Endometrial microvascular endothelial cells (primary cell): ENCODE data around the gene LIN7B. TPM values are rescaled to one million over a fixed set of nuclear protein-coding genes. Genes with fewer than 3 reads are reported as not detected.
"Not testable (repeated sequence)": the region's sequence is repeated elsewhere in the genome, so short reads cannot be mapped to it uniquely, and the experiment has no call there.

ENCODE experiments used
- in situ Hi-C: cut with HindIII; loops from 2 replicates; pipeline ENCODE4 v1.10.0; 2017; ENCODE audit warnings: low sequenced_read_pairs, low pct_unique_long_range_greater_than_20kb; ENCODE audit errors: inconsistent ontology term
- total RNA-seq: library from RNA; depleted of rRNA; stranded (reverse); fragments of >200 nt; gene quantifications from one replicate; pipeline ENCODE4 v1.2.3, GENCODE V29; 2015; ENCODE audit errors: inconsistent ontology term

LIN7B gene
- total RNA-seq, 1 donor from 2014 or later, result 0.74 TPM

DNA sequence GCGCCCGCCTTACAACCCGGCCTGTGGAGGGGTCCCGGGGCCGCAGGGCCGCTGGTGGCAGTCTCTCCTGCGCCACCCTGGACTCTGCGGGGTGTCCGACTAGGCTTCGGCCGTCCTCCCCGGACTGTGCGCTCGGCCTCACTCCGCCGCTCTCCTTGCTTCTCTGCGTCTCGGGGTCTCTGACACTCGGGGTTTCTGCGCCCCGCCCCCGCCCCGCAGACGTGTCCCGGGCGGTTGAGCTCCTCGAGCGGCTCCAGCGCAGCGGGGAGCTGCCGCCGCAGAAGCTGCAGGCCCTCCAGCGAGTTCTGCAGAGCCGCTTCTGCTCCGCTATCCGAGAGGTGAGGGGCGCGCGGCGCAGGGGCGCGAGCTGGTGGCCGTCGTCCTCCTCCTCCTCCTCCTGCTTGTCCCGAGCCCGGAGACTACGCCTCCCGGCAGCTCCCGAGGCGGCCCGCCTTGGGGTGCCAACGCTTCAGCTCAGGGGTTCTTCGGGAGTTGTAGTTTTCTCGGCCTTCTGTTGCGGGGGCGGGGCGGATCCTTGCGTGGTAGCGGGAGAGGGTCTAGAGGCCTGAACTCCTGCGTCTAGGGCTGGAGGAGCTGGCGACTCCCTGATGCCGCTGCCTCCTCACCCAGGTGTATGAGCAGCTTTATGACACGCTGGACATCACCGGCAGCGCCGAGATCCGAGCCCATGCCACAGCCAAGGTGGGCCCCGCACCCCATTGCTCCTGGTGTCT lies 627 bp downstream of the LIN7B start:
- in situ Hi-C loops, result no loop called here

DNA sequence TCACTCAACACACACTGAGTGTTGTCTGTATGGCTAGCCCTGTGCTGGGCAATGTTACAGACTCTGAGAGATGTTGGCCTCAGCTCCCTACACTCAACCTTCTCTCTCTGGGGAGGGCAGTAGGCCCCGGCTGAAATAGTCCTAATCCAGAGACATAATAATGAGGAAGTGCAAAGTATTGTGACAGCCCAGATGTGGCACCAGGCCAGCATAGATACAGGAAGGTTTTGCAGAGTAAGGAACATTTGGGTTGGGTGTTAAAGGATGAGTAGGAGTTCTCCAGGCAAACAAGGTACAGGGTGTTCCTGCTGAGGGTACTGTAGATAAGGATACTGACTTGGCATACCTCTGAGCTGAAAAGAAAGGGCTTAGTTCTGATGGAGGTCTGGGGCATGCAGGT lies 2.4 kb downstream of the LIN7B start:
- in situ Hi-C loops, result no loop called here

DNA sequence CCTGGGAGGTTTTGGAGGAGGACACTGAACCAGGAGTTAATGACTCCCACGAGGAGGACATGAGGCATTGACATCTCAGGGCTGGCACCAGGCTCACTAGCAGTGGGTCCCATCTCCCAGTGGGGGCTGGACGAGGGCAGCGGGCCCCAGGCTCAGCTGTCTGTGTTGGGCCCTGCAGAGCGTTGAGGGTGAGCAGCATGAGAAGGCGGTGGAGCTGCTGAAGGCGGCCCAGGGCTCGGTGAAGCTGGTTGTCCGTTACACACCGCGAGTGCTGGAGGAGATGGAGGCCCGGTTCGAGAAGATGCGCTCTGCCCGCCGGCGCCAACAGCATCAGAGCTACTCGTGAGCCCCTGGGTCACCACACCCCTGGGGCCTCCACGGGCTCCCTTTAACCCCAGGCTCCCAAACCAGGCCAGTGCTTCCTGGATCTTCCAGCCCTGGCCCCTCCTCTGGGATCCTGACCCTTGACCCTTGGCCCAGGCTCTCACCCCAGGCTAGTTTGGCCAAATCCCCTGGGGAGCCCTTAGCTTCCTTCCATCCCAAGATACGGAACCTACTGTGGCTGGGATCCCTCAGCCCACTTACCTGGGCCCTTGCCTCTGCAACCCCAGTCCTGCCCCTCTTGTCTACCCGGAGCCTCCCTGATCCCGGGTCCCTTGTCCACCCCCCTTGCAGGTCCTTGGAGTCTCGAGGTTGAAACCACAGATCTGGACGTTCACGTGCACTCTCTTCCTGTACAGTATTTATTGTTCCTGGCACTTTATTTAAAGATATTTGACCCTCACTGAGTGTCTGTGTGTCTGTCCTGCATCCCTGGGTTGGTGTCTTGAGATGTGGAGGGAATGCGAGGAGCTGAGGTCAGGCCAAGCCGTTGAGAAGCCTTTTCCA lies 3.8 kb downstream of the LIN7B start:
- in situ Hi-C loops, result no loop called here

DNA sequence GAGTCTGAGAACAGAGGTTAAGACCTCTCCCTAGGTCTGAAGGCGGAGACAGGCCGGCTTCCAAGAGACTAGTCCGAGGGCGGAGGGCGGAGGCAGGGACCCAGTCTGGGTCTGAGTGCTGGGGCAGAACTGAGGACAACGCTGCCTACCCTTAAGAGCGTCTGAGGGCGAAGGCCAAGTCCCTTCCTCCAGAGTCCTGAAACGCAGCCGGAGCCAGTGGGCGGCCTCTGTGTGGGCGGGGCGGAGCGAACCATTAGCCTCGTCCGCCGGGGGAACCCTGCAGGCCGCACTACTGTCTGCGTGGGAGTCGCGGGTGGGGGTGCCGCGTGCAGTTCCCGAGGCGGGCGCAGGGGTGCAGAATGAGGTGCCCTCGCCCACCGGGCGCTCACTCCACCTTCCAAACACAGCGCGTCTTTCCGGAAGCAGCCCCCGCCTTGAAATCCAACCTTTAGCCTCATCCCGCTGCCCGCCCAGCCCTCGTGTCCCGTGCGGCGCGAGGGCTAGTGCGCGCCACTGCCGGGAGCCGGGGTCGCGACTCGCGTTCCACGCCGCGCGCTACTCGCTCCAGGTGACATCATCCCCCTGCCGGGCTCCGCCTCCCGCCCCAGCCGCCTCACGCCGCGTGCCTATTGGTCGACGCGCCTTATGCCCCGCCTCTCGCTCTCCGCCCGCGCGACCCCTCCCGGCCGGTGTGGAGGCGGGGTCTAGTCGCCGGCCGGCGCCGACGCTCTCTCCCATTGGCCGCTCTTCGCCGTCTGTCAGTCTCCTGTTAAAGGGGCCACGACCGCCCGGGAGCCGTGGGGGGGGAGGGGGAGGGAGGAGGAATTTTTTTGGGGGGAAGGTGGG lies 4.6 kb downstream of the LIN7B start, which contains the start of gene C19orf73:
C19orf73 (minus strand) TSS at position 579 of the 846 bp plus-strand sequence; CDS start at position 458, 121 bp downstream.
- in situ Hi-C loops, result no loop called here

DNA sequence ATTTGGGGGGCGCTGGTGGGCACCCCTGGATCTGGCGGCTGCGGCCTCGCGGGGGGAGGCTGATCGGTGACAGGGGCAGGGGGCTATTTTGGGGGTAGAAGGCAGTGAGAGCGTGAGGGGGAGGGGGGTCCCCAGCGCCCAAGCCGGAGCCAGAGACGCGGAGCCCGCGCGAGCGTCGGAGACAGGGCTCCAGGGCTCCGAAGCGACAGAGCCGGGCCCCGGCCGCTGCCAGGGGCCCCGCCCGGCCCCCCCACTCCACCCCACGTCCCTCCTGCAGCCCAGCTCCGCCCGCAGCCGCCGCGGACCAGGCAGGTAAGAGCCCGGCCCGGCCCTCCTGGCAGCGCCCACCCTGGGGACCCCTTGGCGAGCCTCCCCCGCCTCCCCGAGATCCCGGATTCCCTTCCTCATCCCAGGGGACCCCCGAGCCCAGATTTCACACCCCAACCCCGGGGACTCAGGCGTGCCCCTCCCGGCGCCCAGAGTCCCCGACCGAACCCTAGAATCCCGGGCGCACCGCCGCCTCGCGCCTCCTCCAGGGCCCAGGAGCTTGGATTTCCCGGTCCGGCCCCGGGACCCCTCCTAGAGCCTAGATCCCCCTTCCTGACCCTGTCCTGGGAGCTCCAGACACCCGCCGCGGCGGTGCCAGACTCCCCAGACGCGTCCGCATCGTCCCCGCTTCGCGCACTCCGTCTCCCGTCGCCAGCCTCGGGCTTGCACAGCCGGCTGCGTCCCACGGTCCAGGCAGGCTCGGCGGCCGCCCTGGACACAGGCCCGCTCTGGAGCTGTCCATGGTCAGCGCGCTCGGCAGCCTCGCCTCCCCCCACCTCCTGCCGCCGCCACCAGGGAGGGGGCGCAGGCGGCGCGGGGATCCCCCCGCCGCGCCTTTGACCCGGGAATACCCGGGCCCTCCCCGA lies 5.5 kb downstream of the LIN7B start, which contains the start of gene PPFIA3:
PPFIA3 (plus strand) TSS at position 134 of the 914 bp plus-strand sequence. CDS start 8,330 bp downstream, outside the sequence.
- in situ Hi-C loops, result no loop called here

DNA sequence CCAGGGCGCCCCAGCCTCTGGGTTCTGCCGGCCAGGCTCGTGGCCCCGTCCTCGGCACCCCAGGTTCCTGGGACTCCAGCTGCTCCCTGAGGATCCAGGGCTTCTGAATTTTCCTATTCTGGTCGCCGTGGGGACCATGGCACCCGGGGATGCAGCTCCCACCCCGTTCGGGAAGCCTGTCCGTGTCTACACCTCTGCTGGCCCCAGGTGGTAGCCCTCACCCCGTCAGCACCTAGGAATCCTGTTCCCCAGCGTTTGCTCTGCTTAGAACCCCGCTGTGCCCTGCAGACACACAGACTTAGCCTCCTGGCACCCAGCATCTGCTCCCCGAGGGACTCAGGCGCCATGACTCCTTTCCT lies 6.1 kb downstream of the LIN7B start:
- in situ Hi-C loops, result no loop called here

DNA sequence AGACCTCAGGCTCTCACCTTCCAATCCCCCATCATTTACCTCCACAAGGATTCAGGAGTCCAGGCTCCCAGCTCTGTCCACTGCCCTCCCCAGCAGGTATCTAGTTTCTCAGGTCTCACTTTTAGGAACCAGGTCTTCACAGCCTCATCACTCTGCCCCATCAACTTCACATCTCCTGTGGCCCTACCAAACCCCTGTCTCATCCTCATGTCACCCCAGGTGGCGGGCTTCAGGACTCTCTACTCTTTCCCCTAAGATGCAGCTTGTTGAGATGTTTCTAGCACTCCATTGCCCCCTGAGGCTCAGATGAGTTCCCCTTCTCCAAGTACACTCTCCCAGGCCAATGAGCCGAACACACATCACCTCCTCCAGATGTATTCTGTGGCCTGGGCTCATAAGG lies 6.7 kb downstream of the LIN7B start:
- in situ Hi-C loops, result no loop called here

DNA sequence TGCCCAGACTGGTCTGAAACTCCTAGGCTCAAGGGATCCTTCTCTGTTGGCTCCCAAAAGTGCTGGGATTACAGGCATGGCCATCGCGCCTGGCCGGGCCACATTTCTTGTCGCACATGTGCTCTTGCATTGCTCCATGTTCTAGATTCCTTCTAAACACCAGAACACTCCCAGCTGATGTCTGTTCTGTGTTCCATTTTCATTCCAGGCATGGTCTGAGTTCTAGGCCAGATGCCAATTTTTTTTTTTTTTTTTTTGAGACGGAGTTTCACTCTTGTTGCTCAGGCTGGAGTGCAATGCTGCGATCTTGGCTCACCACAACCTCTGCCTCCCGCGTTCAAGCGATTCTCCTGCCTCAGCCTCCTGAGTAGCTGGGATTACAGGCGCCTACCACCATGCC lies 7.7 kb downstream of the LIN7B start:
- in situ Hi-C loops, result not testable (repeated sequence)

DNA sequence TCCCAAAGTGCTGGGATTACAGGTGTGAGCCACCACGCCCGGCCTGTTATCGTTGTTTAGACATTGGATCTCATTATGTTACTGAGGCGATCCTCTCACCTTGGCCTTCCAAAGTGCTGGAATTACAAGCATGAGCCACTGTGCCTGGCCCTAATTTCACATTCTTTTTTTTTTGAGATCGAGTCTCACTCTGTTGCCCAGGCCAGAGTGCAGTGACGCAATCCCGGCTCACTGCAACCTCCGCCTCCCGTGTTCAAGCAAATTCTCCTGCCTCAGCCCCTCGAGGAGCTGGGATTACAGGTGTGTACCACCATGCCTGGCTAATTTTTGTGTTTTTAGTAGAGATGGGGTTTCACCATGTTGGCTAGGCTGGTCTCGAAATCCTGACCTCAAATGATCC lies 9.1 kb downstream of the LIN7B start:
- in situ Hi-C loops, result not testable (repeated sequence)

DNA sequence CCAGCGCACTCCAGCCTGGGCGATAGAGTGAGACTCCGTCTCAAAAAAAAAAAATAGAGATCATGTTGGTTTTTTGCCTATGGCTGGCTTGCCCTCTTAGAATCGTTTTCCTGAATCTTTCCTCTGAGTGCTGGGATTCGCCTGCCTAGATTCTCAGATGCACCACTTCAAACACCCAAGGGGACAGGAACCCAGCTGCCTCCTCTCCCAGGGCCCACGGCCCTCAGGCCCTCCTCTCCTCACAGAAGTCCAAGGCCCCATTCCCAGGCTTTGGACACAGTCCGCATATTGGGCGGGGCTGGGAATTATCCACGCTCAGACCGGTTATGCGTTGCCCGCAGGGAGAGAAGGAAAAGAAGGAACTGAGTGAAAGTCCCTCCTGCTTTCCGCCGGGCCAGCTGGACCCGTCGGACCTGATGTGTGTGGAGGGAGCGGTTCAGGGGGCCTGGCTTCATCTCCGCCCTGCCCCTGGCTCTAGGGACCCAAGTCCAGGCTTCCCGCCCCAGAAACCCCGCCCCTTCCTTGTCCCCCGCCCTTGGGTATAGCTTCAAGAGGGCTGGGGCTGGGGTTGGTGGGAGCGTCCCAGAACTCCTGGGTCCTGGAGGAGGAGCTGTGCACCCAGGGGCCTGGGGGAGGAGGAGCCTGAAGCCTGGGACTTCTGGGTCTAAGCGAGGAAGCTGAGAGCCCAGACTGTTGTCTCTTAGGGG lies 11.0 kb downstream of the LIN7B start:
- in situ Hi-C loops, result no loop called here

DNA sequence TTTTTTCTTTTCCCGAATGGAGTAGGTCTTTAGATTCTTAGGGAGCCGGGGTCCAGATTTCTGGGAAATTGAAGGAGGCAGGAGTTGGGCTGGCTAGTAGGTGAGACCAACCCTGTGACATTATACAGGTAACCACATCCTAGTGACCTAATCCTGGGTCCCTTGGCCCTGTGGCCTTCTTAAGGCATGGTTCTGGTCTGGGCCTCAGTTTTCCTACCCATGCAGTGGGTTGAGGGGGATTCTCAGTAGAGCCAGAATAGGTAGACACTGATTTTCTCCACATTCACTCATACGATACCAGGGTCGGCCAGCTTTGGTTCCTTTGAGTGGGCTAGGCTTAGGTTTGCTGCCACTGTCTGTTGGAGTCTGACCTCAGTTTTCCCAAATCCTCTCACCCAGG lies 12.4 kb downstream of the LIN7B start:
- in situ Hi-C loops, result no loop called here

DNA sequence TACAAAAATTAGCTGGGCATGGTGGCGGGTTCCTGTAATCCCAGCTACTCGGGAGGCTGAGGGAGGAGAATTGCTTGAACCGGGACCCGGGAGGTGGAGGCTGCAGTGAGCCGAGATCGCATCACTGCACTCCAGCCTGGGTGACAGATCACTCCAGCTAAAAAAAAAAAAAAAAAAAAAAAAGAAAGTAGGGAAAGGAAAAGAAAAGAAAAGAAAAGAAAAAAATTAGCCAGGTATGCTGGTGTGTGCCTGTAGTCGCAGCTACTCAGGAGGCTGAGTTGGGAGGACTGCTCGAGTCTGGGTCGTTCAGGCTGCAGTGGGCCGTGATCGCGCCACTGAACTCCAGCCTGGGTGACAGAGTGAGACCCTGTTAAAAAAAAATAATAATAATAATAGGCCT lies 13.1 kb downstream of the LIN7B start:
- in situ Hi-C loops, result not testable (repeated sequence)

DNA sequence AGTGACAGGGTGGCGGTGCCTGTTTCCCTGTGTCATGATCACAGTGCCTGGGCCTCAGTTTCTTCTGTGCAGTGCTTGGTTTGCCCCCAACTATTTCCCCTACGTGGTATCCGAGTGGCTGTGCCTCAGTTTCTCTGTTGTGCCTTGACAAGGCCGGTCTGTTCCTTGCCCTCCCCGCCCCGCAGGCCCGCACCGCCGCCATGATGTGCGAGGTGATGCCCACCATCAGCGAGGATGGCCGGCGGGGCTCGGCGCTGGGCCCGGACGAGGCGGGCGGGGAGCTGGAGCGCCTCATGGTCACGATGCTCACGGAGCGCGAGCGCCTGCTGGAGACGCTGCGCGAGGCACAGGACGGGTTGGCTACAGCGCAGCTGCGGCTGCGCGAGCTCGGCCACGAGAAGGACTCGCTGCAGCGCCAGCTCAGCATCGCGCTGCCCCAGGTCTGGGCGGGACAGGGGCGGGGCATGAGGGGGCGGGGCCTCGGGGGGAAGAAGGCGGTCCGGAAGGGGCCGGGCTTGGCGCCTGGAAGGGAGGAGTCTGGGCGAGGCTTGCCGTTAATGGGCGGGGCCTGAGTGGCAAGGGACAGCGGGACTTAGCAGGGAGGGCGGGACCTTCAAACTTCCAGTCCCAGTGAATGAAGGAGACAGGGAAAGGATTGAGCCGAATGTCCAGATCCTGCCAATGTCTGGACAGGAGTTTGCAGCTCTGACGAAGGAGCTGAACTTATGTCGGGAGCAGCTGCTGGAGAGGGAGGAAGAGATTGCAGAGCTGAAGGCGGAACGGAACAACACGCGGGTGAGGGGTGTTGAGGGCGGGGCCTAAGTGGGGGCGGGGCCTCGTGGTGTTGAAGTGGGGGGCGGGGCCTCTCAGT lies 13.7 kb downstream of the LIN7B start:
- in situ Hi-C loops, result no loop called here

DNA sequence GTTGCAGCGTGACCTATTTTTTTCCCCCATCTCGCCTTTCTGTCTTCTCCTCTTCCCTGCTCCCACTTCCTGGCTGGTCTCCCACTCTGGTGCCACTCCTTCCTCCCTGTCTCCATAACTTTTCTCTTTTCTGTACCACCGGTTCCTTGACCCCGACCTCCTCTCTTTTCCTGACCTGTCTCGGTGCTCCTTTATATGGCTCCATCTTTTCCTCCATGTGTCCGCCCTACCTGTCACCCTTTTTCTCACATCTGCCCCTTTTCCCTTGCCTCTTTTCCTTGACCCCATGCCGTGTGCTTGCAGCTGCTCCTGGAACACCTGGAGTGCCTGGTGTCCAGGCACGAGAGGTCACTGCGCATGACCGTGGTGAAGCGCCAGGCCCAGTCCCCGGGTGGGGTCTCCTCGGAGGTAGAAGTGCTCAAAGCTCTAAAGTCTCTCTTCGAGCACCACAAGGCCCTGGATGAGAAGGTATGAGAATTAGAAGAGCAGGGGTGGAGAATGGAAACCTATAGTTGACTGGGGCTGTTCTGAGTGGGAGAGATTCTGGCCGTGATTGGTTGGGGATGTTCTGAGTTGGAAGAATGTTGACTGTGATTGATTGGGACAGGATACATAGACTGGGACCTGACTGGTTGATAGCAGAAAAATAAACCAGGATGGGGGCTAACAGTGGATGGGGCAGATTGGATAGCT lies 14.5 kb downstream of the LIN7B start:
- in situ Hi-C loops, result no loop called here

DNA sequence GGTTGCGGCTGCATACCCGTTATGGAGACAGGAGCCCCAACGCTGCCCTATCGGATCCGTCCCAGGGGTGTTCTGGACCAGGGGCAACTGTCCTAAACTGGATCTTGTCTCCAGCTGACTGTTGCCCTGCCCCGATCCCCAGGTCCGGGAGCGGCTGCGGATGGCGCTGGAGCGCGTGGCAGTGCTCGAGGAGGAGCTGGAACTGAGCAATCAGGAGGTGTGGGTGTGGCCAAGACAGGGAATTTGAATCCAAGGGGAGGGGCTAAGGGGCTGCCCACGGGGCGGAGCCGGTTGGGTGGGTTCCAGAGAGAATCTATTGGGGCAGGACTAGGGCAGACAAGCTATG lies 15.0 kb downstream of the LIN7B start:
- in situ Hi-C loops, result no loop called here

DNA sequence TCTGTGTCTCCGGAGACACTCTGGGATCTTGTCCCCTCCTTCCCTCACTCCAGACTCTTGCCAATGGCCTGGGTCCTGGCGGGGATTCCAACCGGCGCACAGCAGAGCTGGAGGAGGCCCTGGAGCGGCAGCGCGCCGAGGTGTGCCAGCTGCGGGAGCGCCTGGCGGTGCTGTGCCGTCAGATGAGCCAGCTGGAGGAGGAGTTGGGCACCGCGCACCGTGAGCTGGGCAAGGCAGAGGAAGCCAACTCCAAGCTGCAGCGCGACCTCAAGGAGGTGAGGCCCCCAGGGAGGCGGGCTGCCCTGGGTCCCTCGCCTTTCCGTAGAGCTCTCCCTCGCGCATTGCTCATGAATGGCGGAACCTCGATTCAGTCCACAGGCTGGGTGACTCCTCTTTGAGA lies 16.2 kb downstream of the LIN7B start:
- in situ Hi-C loops, result no loop called here
